IPS-18a (cell line): ENCODE measurements around the gene PPIC.
"Not testable (repeated sequence)": the region's sequence is repeated elsewhere in the genome, so short reads cannot be mapped to it uniquely, and the experiment has no call there.

Source experiments
- H3K27ac ChIP-seq: one replicate; pipeline ENCODE4 v1.5.1; 2013; ENCODE audit warnings: low read length
- H3K27me3 ChIP-seq: one replicate; pipeline ENCODE4 v1.6.1; 2013; ENCODE audit warnings: mild to moderate bottlenecking, low read length; ENCODE audit not compliant: control insufficient read depth, insufficient read depth
- H3K36me3 ChIP-seq: one replicate; pipeline ENCODE4 v1.6.1; 2013; ENCODE audit warnings: low read depth, low read length; ENCODE audit not compliant: control insufficient read depth
- H3K4me1 ChIP-seq: one replicate; pipeline ENCODE4 v1.6.1; 2013; ENCODE audit warnings: low read depth, low read length; ENCODE audit not compliant: control insufficient read depth
- H3K4me3 ChIP-seq: one replicate; pipeline ENCODE4 v1.5.1; 2013; ENCODE audit warnings: low read length
- H3K9ac ChIP-seq: one replicate; pipeline ENCODE4 v1.6.1; 2013; ENCODE audit warnings: mild to moderate bottlenecking, low read length, moderate library complexity
- H3K9me3 ChIP-seq: one replicate; pipeline ENCODE4 v1.6.1; 2013; ENCODE audit warnings: low read depth, low read length; ENCODE audit not compliant: control insufficient read depth

PPIC gene

GRCh38 chr5:122978068-122978467, 58.5 kb downstream of the PPIC start:
- no peaks in the 10 kb centered on the region for H3K27me3 ChIP-seq
- no peak overlapping the region for H3K4me3 ChIP-seq
- H3K36me3 ChIP-seq = no peaks in the 10 kb centered on the region
- no peaks in the 10 kb centered on the region for H3K9me3 ChIP-seq
- no peak overlapping the region for H3K27ac ChIP-seq
- no peaks in the 10 kb centered on the region for H3K4me1 ChIP-seq
- H3K9ac ChIP-seq = no peak overlapping the region

- Histone ChIP-seq H3K4me3 (no peak overlapping the region), H3K36me3 (no peaks in the 10 kb centered on the region), H3K4me1 (no peaks in the 10 kb centered on the region), H3K9ac (no peak overlapping the region), H3K27me3 (no peaks in the 10 kb centered on the region), H3K27ac (no peak overlapping the region), H3K9me3 (no peaks in the 10 kb centered on the region)
Measured at GRCh38 chr5:122977319-122977718, 59.2 kb downstream of the PPIC start.

GRCh38 chr5:122974251-122974650, 62.3 kb downstream of the PPIC start:
- H3K9ac ChIP-seq, H3K4me3 ChIP-seq, H3K27ac ChIP-seq, H3K27me3 ChIP-seq, H3K4me1 ChIP-seq, H3K36me3 ChIP-seq, H3K9me3 ChIP-seq: not testable (repeated sequence)

GRCh38 chr5:122973759-122974158, 62.8 kb downstream of the PPIC start:
- H3K4me3 ChIP-seq, H3K36me3 ChIP-seq, H3K9ac ChIP-seq, H3K27ac ChIP-seq, H3K27me3 ChIP-seq, H3K9me3 ChIP-seq, H3K4me1 ChIP-seq: not testable (repeated sequence)
